IMR-90 (cell line): ENCODE data around the gene OVOL3. TPM values are rescaled to one million over a fixed set of nuclear protein-coding genes. Genes with fewer than 3 reads are reported as not detected.

Experiments used
- ATAC-seq: fragments of 200-7000 bp; cut with Tn5 transposase; 2 replicates; pipeline ENCODE4 v1.9.1; 2020; ENCODE audit warnings: low read depth, mild to moderate bottlenecking, moderate library complexity
- BruUV-seq: library from RNA; stranded (reverse); fragments of 400-500 nt; replicated peaks from 2 replicates; lab custom pipeline; 2021; lab: Mats Ljungman, UMichigan
- CTCF ChIA-PET: fragments of 300-600 bp; formaldehyde crosslinking; extraction: SDS; loops from one replicate; lab custom pipeline; 2021; ENCODE audit warnings: antibody characterized with exemption; lab: Yijun Ruan, JAX
- POLR2A ChIA-PET: fragments of 300-600 bp; sonication (Branson Sonifier 250); formaldehyde crosslinking; loops from one replicate; lab custom pipeline; 2022; ENCODE audit warnings: antibody characterized with exemption; ENCODE audit not compliant: unreplicated experiment; lab: Charles Lee
- DNase-seq: peaks from one replicate; pipeline ENCODE4 v3.0.0; 2013
- H2AFZ ChIP-seq: replicated peaks from 2 replicates; pipeline ENCODE3; 2013; ENCODE audit warnings: low read length, mild to moderate bottlenecking; ENCODE audit not compliant: poor library complexity
- H2AK5ac ChIP-seq: 2 replicates; pipeline ENCODE4 v1.6.1; 2013; ENCODE audit warnings: low read depth, low read length, inconsistent platforms
- H2AK9ac ChIP-seq: replicated peaks from 2 replicates; pipeline ENCODE3; 2013; ENCODE audit warnings: mild to moderate bottlenecking, low read depth, low read length, moderate library complexity; ENCODE audit not compliant: poor library complexity
- H2BK120ac ChIP-seq: 2 replicates; pipeline ENCODE4 v1.6.1; 2013; ENCODE audit warnings: low read depth, low read length, inconsistent platforms
- H2BK15ac ChIP-seq: 3 replicates; pipeline ENCODE4 v1.6.1; 2013; ENCODE audit warnings: low read depth, low read length, inconsistent platforms
- H2BK20ac ChIP-seq: 2 replicates; pipeline ENCODE4 v1.6.1; 2013; ENCODE audit warnings: low read depth, mild to moderate bottlenecking, inconsistent platforms, low read length, moderate library complexity
- H2BK5ac ChIP-seq: 2 replicates; pipeline ENCODE4 v1.6.1; 2013; ENCODE audit warnings: mild to moderate bottlenecking, low read depth, low read length, inconsistent platforms; ENCODE audit not compliant: poor library complexity, severe bottlenecking
- H3K14ac ChIP-seq: replicated peaks from 2 replicates; pipeline ENCODE4 v1.6.1; 2013; ENCODE audit warnings: low read depth, low read length, inconsistent platforms
- H3K18ac ChIP-seq: 2 replicates; pipeline ENCODE4 v1.6.1; 2013; ENCODE audit warnings: low read depth, low read length, control low read depth
- H3K23ac ChIP-seq: 2 replicates; pipeline ENCODE4 v1.6.1; 2013; ENCODE audit warnings: low read depth, low read length, inconsistent platforms
- H3K27ac ChIP-seq: 2 replicates; pipeline ENCODE4 v1.5.1; 2013; ENCODE audit warnings: mild to moderate bottlenecking, control low read depth, low read length; ENCODE audit not compliant: insufficient read depth
- H3K27me3 ChIP-seq: 2 replicates; pipeline ENCODE4 v1.6.1; 2013; ENCODE audit warnings: low read length; ENCODE audit not compliant: control insufficient read depth, insufficient read depth
- H3K36me3 ChIP-seq: 2 replicates; pipeline ENCODE4 v1.6.1; 2013; ENCODE audit warnings: low read length, mixed read lengths; ENCODE audit not compliant: control insufficient read depth, insufficient read depth
- H3K4ac ChIP-seq: 2 replicates; pipeline ENCODE4 v1.6.1; 2013; ENCODE audit warnings: low read depth, low read length, inconsistent platforms
- H3K4me1 ChIP-seq: 2 replicates; pipeline ENCODE4 v1.6.1; 2013; ENCODE audit warnings: low read length, mixed read lengths; ENCODE audit not compliant: control insufficient read depth, insufficient read depth
- H3K4me2 ChIP-seq: 2 replicates; pipeline ENCODE4 v1.6.1; 2013; ENCODE audit warnings: low read depth, mild to moderate bottlenecking, control low read depth, low read length, moderate library complexity
- H3K4me3 ChIP-seq: 2 replicates; pipeline ENCODE4 v1.5.1; 2013; ENCODE audit warnings: low read depth, mild to moderate bottlenecking, control low read depth, low read length, moderate library complexity; ENCODE audit not compliant: insufficient read depth
- H3K56ac ChIP-seq: 2 replicates; pipeline ENCODE4 v1.6.1; 2013; ENCODE audit warnings: low read length, inconsistent platforms; ENCODE audit not compliant: insufficient read depth; ENCODE audit errors: extremely low read depth
- H3K79me1 ChIP-seq, 2 experiments: 2 replicates each; pipeline ENCODE4 v1.6.1; 2013; ENCODE audit warnings: low read length in 2 of 2, inconsistent platforms in 1 of 2, low read depth in 1 of 2
- H3K9ac ChIP-seq: 2 replicates; pipeline ENCODE4 v1.6.1; 2013; ENCODE audit warnings: low read depth, low read length, control low read depth
- H3K9me1 ChIP-seq: 2 replicates; pipeline ENCODE4 v1.6.1; 2013; ENCODE audit warnings: low read length, inconsistent platforms; ENCODE audit not compliant: insufficient read depth
- H3K9me3 ChIP-seq: 2 replicates; pipeline ENCODE4 v1.6.1; 2013; ENCODE audit warnings: low read length; ENCODE audit not compliant: control insufficient read depth, insufficient read depth
- H4K20me1 ChIP-seq: 2 replicates; pipeline ENCODE4 v1.6.1; 2013; ENCODE audit warnings: low read length, inconsistent platforms; ENCODE audit not compliant: insufficient read depth
- H4K5ac ChIP-seq: 2 replicates; pipeline ENCODE4 v1.6.1; 2013; ENCODE audit warnings: mild to moderate bottlenecking, low read depth, low read length, control low read depth
- H4K8ac ChIP-seq, 2 experiments: 2 replicates each; pipeline ENCODE4 v1.6.1; 2013; ENCODE audit warnings: low read depth in 2 of 2, low read length in 2 of 2, control low read depth in 1 of 2, inconsistent platforms in 1 of 2
- H4K91ac ChIP-seq: 2 replicates; pipeline ENCODE4 v1.6.1; 2013; ENCODE audit warnings: low read depth, low read length, inconsistent platforms; ENCODE audit not compliant: insufficient read depth
- BHLHE40 ChIP-seq: fragments of 150-350 bp; IDR thresholded peaks from 2 replicates; pipeline ENCODE4 v1.6.1; 2016; ENCODE audit warnings: mild to moderate bottlenecking, low read depth, low read length
- CEBPB ChIP-seq: IDR thresholded peaks from 2 replicates; pipeline ENCODE4 v1.6.1; 2012; ENCODE audit warnings: low read depth, low read length, improper control_type of control experiment
- CHD1 ChIP-seq: IDR thresholded peaks from 2 replicates; pipeline ENCODE4 v1.6.1; 2012; ENCODE audit warnings: low read depth, low read length, improper control_type of control experiment
- CTCF ChIP-seq: conservative IDR thresholded peaks from 2 replicates; pipeline ENCODE4 v1.5.1; 2012; ENCODE audit warnings: mild to moderate bottlenecking, low read depth, low read length, improper control_type of control experiment
- FOS ChIP-seq: fragments of 150-350 bp; IDR thresholded peaks from 2 replicates; pipeline ENCODE4 v1.6.1; 2016; ENCODE audit warnings: low read depth, low read length
- MAZ ChIP-seq: IDR thresholded peaks from 2 replicates; pipeline ENCODE4 v1.6.1; 2012; ENCODE audit warnings: low read depth, mild to moderate bottlenecking, low read length, improper control_type of control experiment, moderate library complexity, borderline replicate concordance
- MXI1 ChIP-seq: IDR thresholded peaks from 2 replicates; pipeline ENCODE4 v1.6.1; 2012; ENCODE audit warnings: low read depth, mild to moderate bottlenecking, low read length, moderate library complexity, borderline replicate concordance
- NFE2L2 ChIP-seq: fragments of 150-350 bp; IDR thresholded peaks from 2 replicates; pipeline ENCODE4 v1.6.1; 2016; ENCODE audit warnings: low read depth, mild to moderate bottlenecking, low read length
- POLR2A ChIP-seq: IDR thresholded peaks from 2 replicates; pipeline ENCODE4 v1.6.1; 2012; ENCODE audit warnings: mild to moderate bottlenecking, low read depth, low read length
- RAD21 ChIP-seq: IDR thresholded peaks from 2 replicates; pipeline ENCODE4 v1.6.1; 2012; ENCODE audit warnings: low read length, improper control_type of control experiment
- RCOR1 ChIP-seq: IDR thresholded peaks from 2 replicates; pipeline ENCODE4 v1.6.1; 2012; ENCODE audit warnings: mild to moderate bottlenecking, low read length, improper control_type of control experiment; ENCODE audit not compliant: insufficient replicate concordance
- RFX5 ChIP-seq: IDR thresholded peaks from 2 replicates; pipeline ENCODE4 v1.8.0; 2012; ENCODE audit warnings: low read depth, mild to moderate bottlenecking, low read length, moderate library complexity
- SMC3 ChIP-seq: fragments of 150-350 bp; IDR thresholded peaks from 2 replicates; pipeline ENCODE4 v1.6.1; 2016; ENCODE audit warnings: low read depth, mild to moderate bottlenecking, antibody characterized with exemption, low read length, moderate library complexity
- USF2 ChIP-seq: fragments of 150-350 bp; IDR thresholded peaks from 2 replicates; pipeline ENCODE4 v1.6.1; 2017; ENCODE audit warnings: mild to moderate bottlenecking, antibody characterized with exemption, low read length, low read depth
- WGBS, 2 experiments: methylation state at CpG; one replicate each; pipeline versions ENCODE4 v1.1.5 to v1.1.7; 2013; ENCODE audit warnings: missing lambda C conversion rate in 2 of 2; ENCODE audit not compliant: insufficient read length in 1 of 2; ENCODE audit errors: extremely low coverage in 2 of 2; 5-methylcytosine and 5-hydroxymethylcytosine counted together
- dilution Hi-C: fragments of 300-500 bp; cut with HindIII; formaldehyde crosslinking; loops from one replicate; pipeline ENCODE4 v1.14.3; 2018; ENCODE audit warnings: low sequenced_read_pairs; ENCODE audit not compliant: unreplicated experiment
- in situ Hi-C: fragments of 300-500 bp; cut with MboI; formaldehyde crosslinking; loops from 3 replicates; pipeline ENCODE4 v1.14.3; 2019; ENCODE audit warnings: low sequenced_read_pairs, inconsistent platforms, mixed read lengths
- intact Hi-C: fragments of 100-400 bp; cut with micrococcal nuclease; formaldehyde crosslinking; loops from 2 replicates; pipeline ENCODE4 v1.10.0; 2022
- polyA plus RNA-seq, 3 experiments: library from polyadenylated mRNA; depleted of rRNA; stranded (reverse); fragments of >200 nt; gene quantifications; 2 replicates each; pipeline ENCODE4 v1.2.3, GENCODE V29; 2012; ENCODE audit warnings: low replicate concordance in 1 of 3
- total RNA-seq: library from RNA; depleted of rRNA; stranded (reverse); fragments of >200 nt; gene quantifications from 2 replicates; pipeline ENCODE4 v1.2.3, GENCODE V29; 2012

OVOL3 gene
- total and polyA plus RNA-seq, 2 of the 4 experiments (the other 2 are of a cell fraction) = not detected

DNA sequence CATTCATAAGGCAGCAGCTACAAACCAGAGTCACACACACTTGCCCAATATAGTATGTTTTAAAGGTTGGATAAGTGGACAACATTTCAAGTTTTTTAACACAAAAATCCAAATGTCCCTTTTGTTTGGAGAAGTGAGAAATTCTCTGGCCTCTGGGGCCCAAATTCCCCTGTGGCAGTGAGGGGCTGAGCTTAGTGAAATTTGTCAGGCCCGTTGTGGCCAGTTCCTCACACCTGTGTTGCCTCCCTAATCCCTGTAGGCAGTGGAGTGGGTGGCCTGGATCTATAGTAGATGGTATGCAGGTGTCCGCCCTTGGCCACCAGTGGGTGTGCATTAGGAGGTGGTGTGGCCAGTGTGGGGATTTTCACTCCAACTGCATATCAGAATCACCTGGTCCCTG lies 49.6 kb upstream of the OVOL3 start (continued):
- TF ChIP-seq CHD1 (no peak), RAD21 (no peak), MXI1 (no peak)

DNA sequence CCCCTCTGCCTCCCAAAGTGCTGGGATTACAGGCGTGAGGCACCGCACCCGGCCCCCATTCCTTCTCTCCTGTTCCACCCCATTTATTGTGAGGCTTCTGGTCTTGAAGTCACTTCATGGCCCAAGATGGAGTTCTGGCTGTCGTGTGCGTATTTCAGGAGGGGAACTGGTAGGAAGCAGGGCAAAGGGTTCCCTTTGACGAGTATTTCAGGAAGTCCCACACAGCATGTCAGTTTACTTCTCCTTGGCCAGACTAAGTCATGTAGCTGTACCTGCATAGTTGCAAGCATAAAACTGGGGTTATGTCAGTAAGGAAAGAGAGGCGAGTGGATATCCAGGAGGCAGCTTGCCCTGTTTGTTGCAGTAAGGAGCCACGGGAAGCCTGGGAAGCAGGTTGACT lies 46.1 kb upstream of the OVOL3 start:
- ChIA-PET POLR2A (no interaction called here), CTCF (interaction anchor here (1.6 kb wide), 1 partner anchor 63 kb away, joined by 5 read pairs; no protein-coding TSS in a partner anchor)
- Histone ChIP-seq H3K9me1 (0 out of 2 replicates have a peak, but pooled peaks cover 7% of the 10 kb centered on the region), H3K79me1 (peaks cover 3 to 22% of the 10 kb centered on the region in 2 experiments; a peak in 3 of 4 replicates), H2AK9ac (no peak overlapping the region), H2BK120ac (no peak overlapping the region), H3K27ac (no peak overlapping the region), H4K91ac (no peak overlapping the region), H3K9ac (no peak overlapping the region), H3K18ac (no peak overlapping the region), H3K36me3 (peaks cover 12% of the 10 kb centered on the region), H3K56ac (no peak overlapping the region), H2BK15ac (no peak overlapping the region), H2BK20ac (no peak overlapping the region), H2AK5ac (no peak overlapping the region), H4K20me1 (no peaks in the 10 kb centered on the region), H3K14ac (no peak overlapping the region), H2AFZ (no peak overlapping the region), H3K4me2 (no peak overlapping the region), H3K4me1 (no peaks in the 10 kb centered on the region), H4K5ac (no peak overlapping the region), H3K27me3 (no peaks in the 10 kb centered on the region), H3K4ac (no peak overlapping the region), H3K23ac (no peak overlapping the region), H3K9me3 (no peaks in the 10 kb centered on the region), H2BK5ac (no peak overlapping the region), H3K4me3 (no peak overlapping the region), H4K8ac (no peak overlapping the region)
- no TSS peak for BruUV-seq
- dilution Hi-C loops (no loop called here), in situ Hi-C loops (no loop called here), intact Hi-C loops (no loop called here)
- ATAC-seq (no peak), DNase-seq (no peak)
- WGBS, 2 experiments = 96% methylated on average over 4 of the region's 8 CpGs; no CpG with 5 or more reads in 1 of the 2 experiments
- no peak for TF ChIP-seq SMC3
- TF ChIP-seq MAZ = no peak
- TF ChIP-seq CTCF = no peak
- TF ChIP-seq CHD1 = no peak
- TF ChIP-seq BHLHE40 = no peak
- TF ChIP-seq FOS = no peak
- TF ChIP-seq RAD21 = no peak
- no peak for TF ChIP-seq CEBPB
- TF ChIP-seq NFE2L2 = no peak
- TF ChIP-seq USF2 = no peak
- no peak for TF ChIP-seq MXI1
- TF ChIP-seq RCOR1 = no peak
- TF ChIP-seq RFX5 = no peak
- TF ChIP-seq POLR2A = no peak
